ENCODE measurements around the gene AKAP1. TPM values are rescaled to one million over a fixed set of nuclear protein-coding genes. Genes with fewer than 3 reads are reported as not detected.

The AKAP1 gene
- total and polyA plus RNA-seq, 4 donors: 31.3 to 58.5 (median 39.8) TPM

DNA sequence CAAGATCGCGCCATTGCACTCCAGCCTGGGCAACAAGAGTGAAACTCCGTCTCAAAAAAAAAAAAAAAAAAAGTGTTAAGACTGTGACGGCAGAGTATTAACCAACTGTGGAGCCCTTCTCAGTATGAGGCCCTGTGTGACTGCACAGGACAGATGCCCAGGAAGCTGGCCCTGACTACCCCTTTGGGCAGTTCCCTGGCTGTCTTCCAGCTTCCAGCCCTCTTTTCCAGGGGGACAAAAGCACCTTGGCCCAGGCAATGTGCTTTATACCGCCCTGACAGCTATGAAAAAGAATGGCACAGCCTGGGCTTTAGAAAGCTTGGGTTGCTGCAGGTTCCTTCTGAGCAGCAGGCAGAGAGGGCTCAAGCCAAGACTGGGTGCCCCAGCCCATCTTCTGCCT is 61.2 kb downstream of the AKAP1 start (continued):
- TF ChIP-seq, protein P1, sequence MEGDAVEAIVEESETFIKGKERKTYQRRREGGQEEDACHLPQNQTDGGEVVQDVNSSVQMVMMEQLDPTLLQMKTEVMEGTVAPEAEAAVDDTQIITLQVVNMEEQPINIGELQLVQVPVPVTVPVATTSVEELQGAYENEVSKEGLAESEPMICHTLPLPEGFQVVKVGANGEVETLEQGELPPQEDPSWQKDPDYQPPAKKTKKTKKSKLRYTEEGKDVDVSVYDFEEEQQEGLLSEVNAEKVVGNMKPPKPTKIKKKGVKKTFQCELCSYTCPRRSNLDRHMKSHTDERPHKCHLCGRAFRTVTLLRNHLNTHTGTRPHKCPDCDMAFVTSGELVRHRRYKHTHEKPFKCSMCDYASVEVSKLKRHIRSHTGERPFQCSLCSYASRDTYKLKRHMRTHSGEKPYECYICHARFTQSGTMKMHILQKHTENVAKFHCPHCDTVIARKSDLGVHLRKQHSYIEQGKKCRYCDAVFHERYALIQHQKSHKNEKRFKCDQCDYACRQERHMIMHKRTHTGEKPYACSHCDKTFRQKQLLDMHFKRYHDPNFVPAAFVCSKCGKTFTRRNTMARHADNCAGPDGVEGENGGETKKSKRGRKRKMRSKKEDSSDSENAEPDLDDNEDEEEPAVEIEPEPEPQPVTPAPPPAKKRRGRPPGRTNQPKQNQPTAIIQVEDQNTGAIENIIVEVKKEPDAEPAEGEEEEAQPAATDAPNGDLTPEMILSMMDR (IDR thresholded peaks at IDR 0.05; ENCODE audit: low read depth, low read length, missing input control): no peak

DNA sequence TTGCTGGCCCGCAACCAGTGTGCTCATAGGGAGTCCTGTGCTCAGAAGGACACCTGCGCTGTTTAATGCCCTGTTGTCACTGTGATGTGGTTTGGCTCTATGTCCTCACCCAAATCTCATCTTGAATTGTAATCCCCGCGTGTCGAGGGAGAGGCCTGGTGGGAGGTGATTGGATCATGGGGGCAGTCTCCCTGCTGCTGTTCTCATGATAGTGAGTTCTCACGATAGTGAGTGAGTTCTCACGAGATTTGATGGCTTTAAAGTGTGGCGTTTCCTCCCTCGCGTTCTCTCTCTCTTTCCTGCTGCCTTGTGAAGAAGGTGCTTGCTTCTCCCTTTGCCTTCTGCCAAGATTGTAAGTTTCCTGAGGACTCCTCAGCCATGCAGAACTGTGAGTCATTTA is 66.8 kb downstream of the AKAP1 start:
- no peaks in the 10 kb centered on the region for H3K36me3 ChIP-seq (ENCODE audit: control insufficient read depth in 4 of 4, insufficient read depth in 3 of 4, low read depth in 1 of 4, low read length in 3 of 4)
- H3K27me3 ChIP-seq (ENCODE audit: control insufficient read depth in 4 of 4, insufficient read depth in 4 of 4, low read length in 3 of 4): peaks cover 0 to 2% (median 0%) of the 10 kb centered on the region in 4 donors
- 88% methylated on average over 10 of the region's 10 CpGs for WGBS
- TF ChIP-seq RXRA (IDR thresholded peaks at IDR 0.05) (no peak), HNF4A (conservative IDR thresholded peaks at IDR 0.05) (no peak), EGR1 (IDR thresholded peaks at IDR 0.05; ENCODE audit: low read depth in 2 of 2) (no peak), TAF1 (conservative IDR thresholded peaks at IDR 0.05) (no peak), YY1 (IDR thresholded peaks at IDR 0.05) (no peak), SP1 (IDR thresholded peaks at IDR 0.05) (no peak), JUND (IDR thresholded peaks at IDR 0.05) (no peak), NR2F2 (IDR thresholded peaks at IDR 0.05) (no peak), HNF4G (IDR thresholded peaks at IDR 0.05) (no peak), GABPA (IDR thresholded peaks at IDR 0.05 in 1 of 2, conservative IDR thresholded peaks at IDR 0.05 in 1 of 2) (no peak)
- TF ChIP-seq, protein P2, sequence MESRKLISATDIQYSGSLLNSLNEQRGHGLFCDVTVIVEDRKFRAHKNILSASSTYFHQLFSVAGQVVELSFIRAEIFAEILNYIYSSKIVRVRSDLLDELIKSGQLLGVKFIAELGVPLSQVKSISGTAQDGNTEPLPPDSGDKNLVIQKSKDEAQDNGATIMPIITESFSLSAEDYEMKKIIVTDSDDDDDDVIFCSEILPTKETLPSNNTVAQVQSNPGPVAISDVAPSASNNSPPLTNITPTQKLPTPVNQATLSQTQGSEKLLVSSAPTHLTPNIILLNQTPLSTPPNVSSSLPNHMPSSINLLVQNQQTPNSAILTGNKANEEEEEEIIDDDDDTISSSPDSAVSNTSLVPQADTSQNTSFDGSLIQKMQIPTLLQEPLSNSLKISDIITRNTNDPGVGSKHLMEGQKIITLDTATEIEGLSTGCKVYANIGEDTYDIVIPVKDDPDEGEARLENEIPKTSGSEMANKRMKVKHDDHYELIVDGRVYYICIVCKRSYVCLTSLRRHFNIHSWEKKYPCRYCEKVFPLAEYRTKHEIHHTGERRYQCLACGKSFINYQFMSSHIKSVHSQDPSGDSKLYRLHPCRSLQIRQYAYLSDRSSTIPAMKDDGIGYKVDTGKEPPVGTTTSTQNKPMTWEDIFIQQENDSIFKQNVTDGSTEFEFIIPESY (IDR thresholded peaks at IDR 0.05): no peak
- TF ChIP-seq, protein P3, sequence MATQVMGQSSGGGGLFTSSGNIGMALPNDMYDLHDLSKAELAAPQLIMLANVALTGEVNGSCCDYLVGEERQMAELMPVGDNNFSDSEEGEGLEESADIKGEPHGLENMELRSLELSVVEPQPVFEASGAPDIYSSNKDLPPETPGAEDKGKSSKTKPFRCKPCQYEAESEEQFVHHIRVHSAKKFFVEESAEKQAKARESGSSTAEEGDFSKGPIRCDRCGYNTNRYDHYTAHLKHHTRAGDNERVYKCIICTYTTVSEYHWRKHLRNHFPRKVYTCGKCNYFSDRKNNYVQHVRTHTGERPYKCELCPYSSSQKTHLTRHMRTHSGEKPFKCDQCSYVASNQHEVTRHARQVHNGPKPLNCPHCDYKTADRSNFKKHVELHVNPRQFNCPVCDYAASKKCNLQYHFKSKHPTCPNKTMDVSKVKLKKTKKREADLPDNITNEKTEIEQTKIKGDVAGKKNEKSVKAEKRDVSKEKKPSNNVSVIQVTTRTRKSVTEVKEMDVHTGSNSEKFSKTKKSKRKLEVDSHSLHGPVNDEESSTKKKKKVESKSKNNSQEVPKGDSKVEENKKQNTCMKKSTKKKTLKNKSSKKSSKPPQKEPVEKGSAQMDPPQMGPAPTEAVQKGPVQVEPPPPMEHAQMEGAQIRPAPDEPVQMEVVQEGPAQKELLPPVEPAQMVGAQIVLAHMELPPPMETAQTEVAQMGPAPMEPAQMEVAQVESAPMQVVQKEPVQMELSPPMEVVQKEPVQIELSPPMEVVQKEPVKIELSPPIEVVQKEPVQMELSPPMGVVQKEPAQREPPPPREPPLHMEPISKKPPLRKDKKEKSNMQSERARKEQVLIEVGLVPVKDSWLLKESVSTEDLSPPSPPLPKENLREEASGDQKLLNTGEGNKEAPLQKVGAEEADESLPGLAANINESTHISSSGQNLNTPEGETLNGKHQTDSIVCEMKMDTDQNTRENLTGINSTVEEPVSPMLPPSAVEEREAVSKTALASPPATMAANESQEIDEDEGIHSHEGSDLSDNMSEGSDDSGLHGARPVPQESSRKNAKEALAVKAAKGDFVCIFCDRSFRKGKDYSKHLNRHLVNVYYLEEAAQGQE (IDR thresholded peaks at IDR 0.05): no peak
- TF ChIP-seq, protein P1 (IDR thresholded peaks at IDR 0.05; ENCODE audit: low read depth, low read length, missing input control): no peak
- H3K9ac ChIP-seq (ENCODE audit: low read depth in 1 of 2, low read length in 2 of 2): no peak overlapping the region
- no peak overlapping the region for H3K4me3 ChIP-seq (ENCODE audit: low read depth in 1 of 3, low read length in 3 of 3)
- no peak for DNase-seq (ENCODE audit: low spot score)
- no peaks in the 10 kb centered on the region for H3K4me1 ChIP-seq (ENCODE audit: control insufficient read depth in 4 of 4, insufficient read depth in 4 of 4, low read length in 3 of 4)
- H3K9me3 ChIP-seq (ENCODE audit: control insufficient read depth in 4 of 4, low read length in 3 of 4): peaks cover 0 to 11% (median 8%) of the 10 kb centered on the region in 4 donors
- no peak overlapping the region for H3K27ac ChIP-seq (ENCODE audit: low read depth in 1 of 2, low read length in 2 of 2)
